ENCODE measurements around the gene IL32.

IL32 gene

DNA sequence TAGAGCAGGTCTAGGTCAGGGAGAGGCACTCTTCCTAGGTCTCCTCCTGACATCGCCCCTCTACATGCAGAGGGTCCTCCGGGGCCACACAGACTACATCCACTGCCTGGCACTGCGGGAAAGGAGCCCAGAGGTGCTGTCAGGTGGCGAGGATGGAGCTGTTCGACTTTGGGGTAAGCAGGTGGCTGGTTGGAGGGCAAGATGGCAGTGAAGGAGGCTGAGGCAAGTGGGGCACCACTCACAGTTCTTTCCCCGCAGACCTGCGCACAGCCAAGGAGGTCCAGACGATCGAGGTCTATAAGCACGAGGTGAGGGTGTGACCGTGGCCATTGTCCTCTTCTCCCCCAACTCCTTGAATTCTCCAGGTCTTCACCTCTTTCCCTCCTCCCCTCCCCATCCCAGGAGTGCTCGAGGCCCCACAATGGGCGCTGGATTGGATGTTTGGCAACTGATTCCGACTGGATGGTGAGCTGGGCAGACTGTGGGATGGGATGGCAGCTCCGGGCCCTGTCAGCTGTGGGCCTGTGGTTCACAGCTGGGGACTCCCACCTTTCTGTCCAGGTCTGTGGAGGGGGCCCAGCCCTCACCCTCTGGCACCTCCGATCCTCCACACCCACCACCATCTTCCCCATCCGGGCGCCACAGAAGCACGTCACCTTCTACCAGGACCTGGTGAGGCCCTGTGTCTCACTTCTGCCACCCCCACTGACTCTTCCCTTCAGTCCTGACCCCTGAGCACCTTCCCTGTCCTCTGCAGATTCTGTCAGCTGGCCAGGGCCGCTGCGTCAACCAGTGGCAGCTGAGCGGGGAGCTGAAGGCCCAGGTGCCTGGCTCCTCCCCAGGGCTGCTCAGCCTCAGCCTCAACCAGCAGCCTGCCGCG, 38.6 kb upstream of the IL32 start:
- H3K36me3 ChIP-seq, result peaks cover 35% of the 10 kb centered on the region
- H3K27me3 ChIP-seq (ENCODE audit: insufficient read depth, low read depth, severe bottlenecking), result peaks cover 32% of the 10 kb centered on the region
- H3K4me3 ChIP-seq (ENCODE audit: low read depth, low read length), result no peak overlapping the region
- H3K9me3 ChIP-seq (ENCODE audit: severe bottlenecking), result peaks cover 2% of the 10 kb centered on the region
- TF ChIP-seq, protein P1, sequence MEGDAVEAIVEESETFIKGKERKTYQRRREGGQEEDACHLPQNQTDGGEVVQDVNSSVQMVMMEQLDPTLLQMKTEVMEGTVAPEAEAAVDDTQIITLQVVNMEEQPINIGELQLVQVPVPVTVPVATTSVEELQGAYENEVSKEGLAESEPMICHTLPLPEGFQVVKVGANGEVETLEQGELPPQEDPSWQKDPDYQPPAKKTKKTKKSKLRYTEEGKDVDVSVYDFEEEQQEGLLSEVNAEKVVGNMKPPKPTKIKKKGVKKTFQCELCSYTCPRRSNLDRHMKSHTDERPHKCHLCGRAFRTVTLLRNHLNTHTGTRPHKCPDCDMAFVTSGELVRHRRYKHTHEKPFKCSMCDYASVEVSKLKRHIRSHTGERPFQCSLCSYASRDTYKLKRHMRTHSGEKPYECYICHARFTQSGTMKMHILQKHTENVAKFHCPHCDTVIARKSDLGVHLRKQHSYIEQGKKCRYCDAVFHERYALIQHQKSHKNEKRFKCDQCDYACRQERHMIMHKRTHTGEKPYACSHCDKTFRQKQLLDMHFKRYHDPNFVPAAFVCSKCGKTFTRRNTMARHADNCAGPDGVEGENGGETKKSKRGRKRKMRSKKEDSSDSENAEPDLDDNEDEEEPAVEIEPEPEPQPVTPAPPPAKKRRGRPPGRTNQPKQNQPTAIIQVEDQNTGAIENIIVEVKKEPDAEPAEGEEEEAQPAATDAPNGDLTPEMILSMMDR (IDR thresholded peaks at IDR 0.05; ENCODE audit: low read depth, low read length), result no peak
- no peak overlapping the region for H3K27ac ChIP-seq
- no peak for DNase-seq

DNA sequence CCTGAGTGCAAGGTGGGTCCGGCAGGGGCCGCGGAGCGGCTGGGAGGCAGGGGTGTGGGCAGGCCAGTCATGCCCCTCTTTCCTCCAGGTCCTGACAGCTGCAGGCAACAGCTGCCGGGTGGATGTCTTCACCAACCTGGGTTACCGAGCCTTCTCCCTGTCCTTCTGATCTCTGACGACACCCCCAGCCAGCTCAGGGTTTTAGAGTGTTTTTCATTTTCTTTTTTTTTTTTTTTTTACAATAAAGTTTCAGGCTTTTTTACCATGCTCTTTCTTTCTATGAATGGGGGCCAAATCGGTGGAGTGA, 38.0 kb upstream of the IL32 start:
- TF ChIP-seq, protein P1 (IDR thresholded peaks at IDR 0.05; ENCODE audit: low read depth, low read length), result no peak
- no peak overlapping the region for H3K4me3 ChIP-seq (ENCODE audit: low read depth, low read length)
- H3K27me3 ChIP-seq (ENCODE audit: insufficient read depth, low read depth, severe bottlenecking), result peaks cover 38% of the 10 kb centered on the region
- DNase-seq, result no peak
- peaks cover 2% of the 10 kb centered on the region for H3K9me3 ChIP-seq (ENCODE audit: severe bottlenecking)
- H3K27ac ChIP-seq, result no peak overlapping the region
- peaks cover 32% of the 10 kb centered on the region for H3K36me3 ChIP-seq

DNA sequence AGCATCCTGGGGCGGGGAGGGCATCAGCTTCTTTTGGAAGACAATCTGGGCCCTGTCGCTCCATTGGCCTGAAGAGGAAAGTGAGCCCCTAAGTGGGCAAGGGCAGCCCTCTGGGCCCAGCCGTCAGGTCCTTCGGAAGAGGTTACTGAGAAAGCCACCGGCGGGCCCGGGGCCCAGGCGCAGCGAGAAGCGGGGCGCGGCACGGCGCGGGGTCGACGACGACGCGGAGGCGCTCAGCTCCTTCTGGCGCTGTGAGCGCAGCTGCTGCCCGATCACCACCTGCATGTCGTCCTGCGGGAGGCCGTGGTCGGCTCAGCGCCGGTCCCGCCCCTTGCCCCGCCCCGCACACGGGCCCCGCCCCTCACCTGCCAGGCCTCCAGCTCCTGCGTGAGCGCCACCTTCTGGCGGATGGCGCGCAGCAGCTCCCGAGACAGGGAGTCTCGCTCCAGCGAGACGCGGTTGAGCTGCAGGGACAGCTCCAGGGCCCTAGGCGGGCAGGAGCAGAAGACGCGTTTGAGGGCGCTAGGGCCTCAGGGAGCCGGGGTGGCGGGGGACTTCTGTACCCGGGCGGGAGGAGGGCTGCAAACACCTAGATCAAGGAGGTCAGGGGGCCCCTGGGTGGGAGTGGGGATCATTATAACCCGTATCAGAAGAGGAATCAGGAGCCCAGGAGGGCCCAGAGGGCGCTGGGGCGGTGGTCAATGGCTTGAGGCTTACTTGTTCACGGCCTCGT, 37.3 kb upstream of the IL32 start:
- Histone ChIP-seq H3K4me3 (ENCODE audit: low read depth, low read length) (peak overlapping the region; percentile 19), H3K9me3 (ENCODE audit: severe bottlenecking) (peaks cover 2% of the 10 kb centered on the region), H3K36me3 (peaks cover 29% of the 10 kb centered on the region), H3K27me3 (ENCODE audit: insufficient read depth, low read depth, severe bottlenecking) (peaks cover 45% of the 10 kb centered on the region), H3K27ac (no peak overlapping the region)
- TF ChIP-seq, protein P1 (IDR thresholded peaks at IDR 0.05; ENCODE audit: low read depth, low read length), result peak; percentile 87
- peak; percentile 93 for DNase-seq

DNA sequence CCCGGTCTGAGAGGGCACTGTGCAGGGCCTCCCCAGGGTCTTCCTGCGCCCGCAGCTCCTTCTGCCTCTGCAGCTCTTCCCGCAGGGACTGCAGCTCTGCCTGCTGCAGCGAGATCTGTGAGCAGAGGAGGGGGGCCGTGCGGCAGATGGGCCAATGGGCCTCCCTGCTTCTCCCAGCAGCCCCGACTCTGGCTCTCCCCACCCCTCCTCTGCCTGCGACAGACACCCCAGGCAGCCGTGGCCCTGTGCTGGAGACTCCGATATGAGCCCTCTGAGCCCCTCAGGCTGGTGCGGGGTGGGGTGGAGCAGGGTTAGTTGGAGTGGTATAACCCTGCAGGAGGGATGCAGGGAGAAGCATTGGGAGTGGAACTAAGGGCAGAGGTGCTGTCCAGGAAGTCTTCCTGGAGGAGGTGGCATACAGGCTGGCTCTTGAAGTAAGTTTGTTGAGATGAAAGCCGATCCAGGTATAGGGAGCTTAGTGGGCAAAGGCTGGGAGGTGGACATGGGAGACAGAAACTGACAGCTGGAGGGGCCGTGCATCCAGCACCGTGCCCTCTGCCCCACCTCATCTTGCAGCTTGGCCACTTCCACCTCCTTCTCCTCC, 36.6 kb upstream of the IL32 start:
- TF ChIP-seq, protein P1 (IDR thresholded peaks at IDR 0.05; ENCODE audit: low read depth, low read length), result no peak
- H3K4me3 ChIP-seq (ENCODE audit: low read depth, low read length), result peak overlapping the region; percentile 19
- DNase-seq, result peak; percentile 63
- no peak overlapping the region for H3K27ac ChIP-seq
- peaks cover 2% of the 10 kb centered on the region for H3K9me3 ChIP-seq (ENCODE audit: severe bottlenecking)
- peaks cover 29% of the 10 kb centered on the region for H3K36me3 ChIP-seq
- H3K27me3 ChIP-seq (ENCODE audit: insufficient read depth, low read depth, severe bottlenecking), result peaks cover 52% of the 10 kb centered on the region

DNA sequence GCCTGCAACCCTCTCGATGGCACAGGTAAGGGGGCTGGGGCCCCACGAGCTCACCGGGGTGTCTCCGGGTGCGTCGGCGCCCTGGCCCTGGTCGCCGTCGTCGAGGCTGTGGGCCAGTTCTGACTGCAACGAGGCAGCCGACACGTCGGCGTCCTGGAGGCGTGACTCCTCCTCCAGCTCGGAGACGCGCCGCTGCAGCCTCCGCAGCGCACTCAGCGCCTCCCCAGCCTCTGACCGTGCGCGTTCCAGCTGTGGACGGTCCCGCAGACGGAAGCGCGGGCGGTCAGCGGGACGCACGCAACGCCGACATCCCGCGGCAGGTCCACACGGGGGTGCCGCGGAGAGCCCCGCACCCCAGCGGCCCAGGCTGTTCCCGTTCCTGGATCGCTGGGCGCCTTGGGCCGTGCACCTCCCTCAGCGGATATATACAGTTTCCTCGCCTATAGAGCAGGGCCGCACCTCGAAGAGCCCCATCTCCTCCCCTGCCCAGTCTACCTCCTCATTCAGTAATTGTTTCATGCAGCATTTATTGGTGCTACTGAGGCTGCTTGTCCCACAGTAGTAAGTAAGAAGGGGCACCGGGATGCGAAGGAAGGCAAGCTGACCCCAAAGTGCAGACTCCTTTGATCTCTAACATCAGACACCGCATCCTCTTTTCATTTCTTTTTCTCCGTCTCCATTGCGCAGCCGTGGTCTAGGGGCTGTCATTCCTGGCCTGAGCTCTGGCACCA, 35.8 kb upstream of the IL32 start:
- DNase-seq, result no peak
- H3K36me3 ChIP-seq, result peaks cover 29% of the 10 kb centered on the region
- peaks cover 59% of the 10 kb centered on the region for H3K27me3 ChIP-seq (ENCODE audit: insufficient read depth, low read depth, severe bottlenecking)
- no peak overlapping the region for H3K27ac ChIP-seq
- peaks cover 2% of the 10 kb centered on the region for H3K9me3 ChIP-seq (ENCODE audit: severe bottlenecking)
- peak overlapping the region; percentile 17 for H3K4me3 ChIP-seq (ENCODE audit: low read depth, low read length)
- TF ChIP-seq, protein P1 (IDR thresholded peaks at IDR 0.05; ENCODE audit: low read depth, low read length), result no peak

All from WERI-Rb-1 (cell line).